Measurements from ENCODE around the gene NKX6-2.

The NKX6-2 gene

DNA sequence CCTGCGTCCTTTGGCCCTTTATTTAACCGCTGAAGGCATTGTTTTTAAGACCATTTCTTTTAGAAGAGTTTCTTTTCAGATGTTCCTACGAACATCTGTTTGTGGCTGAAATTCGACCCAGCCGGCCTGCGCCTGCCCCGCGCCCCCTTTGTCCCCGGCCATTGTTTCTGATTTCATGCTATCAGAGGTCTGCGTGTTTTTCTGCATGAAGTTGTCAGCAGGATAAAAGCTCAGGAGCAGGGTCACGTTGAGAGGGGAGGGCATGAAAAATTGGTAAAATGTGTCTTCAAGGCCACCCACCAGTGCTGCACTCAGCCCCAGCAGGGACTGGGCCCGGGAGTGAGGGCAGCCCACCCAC lies 43.1 kb downstream of the NKX6-2 start:
- H3K27ac ChIP-seq = no peak overlapping the region
- no peak for TF ChIP-seq ZFX (IDR thresholded peaks at IDR 0.05)
- TF ChIP-seq, protein P1, sequence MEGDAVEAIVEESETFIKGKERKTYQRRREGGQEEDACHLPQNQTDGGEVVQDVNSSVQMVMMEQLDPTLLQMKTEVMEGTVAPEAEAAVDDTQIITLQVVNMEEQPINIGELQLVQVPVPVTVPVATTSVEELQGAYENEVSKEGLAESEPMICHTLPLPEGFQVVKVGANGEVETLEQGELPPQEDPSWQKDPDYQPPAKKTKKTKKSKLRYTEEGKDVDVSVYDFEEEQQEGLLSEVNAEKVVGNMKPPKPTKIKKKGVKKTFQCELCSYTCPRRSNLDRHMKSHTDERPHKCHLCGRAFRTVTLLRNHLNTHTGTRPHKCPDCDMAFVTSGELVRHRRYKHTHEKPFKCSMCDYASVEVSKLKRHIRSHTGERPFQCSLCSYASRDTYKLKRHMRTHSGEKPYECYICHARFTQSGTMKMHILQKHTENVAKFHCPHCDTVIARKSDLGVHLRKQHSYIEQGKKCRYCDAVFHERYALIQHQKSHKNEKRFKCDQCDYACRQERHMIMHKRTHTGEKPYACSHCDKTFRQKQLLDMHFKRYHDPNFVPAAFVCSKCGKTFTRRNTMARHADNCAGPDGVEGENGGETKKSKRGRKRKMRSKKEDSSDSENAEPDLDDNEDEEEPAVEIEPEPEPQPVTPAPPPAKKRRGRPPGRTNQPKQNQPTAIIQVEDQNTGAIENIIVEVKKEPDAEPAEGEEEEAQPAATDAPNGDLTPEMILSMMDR (conservative IDR thresholded peaks at IDR 0.05) = no peak

DNA sequence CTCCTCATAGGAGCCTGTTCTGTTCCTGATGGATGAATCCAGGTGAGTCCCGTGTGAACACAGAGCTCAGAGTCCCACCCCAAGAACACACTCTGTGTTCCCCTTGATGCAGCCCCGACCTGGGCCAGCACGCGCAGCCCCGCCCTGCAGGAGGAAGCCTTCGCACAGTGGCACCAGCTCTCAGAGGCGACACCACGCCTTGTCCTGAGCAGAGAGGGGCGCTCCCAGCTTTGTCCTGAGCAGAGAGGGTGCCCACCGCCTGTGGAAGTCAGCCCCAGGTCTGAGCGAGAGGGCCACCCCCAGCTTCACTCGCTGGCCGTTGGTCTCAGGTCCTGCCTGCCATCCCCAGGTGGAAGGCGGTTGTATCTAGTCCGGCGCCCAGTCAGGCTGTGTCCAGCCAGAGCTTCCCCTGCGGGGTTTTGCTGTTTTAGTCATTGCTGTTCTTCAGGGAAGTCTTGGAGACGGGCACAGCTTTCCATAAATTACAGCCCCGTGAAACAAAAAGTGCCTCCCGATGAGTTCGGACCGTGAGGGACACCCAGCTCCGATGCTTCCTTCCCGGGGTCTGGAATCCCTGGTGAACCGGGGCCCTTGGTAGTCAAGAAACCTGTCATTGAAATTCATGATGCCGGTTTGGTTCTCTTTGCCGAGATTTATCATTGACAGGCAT lies 43.6 kb downstream of the NKX6-2 start:
- H3K27ac ChIP-seq = no peak overlapping the region
- TF ChIP-seq ZFX (IDR thresholded peaks at IDR 0.05) = no peak
- TF ChIP-seq, protein P1 (conservative IDR thresholded peaks at IDR 0.05) = no peak

DNA sequence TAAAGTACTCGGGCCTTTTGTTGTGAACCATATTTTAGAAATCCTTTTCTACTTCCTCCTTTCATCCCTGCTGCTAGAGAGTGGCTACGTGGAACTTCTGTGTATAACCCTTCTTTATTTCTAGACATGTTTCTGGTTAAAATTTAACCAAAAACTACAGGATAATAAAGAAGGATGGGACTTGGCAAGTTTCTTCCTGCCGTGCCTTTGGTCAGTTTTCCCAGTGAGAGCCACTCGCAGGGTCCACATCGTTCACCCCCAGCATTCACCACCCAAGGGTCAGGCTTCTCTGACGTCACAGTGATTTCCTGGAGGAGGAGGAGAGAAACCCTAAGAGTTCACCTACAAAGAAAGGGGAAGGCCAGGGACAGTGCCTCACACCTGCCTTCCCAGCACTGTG lies 45.4 kb downstream of the NKX6-2 start:
- no peak overlapping the region for H3K27ac ChIP-seq
- no peak for TF ChIP-seq ZFX (IDR thresholded peaks at IDR 0.05)
- TF ChIP-seq, protein P1 (conservative IDR thresholded peaks at IDR 0.05) = no peak

DNA sequence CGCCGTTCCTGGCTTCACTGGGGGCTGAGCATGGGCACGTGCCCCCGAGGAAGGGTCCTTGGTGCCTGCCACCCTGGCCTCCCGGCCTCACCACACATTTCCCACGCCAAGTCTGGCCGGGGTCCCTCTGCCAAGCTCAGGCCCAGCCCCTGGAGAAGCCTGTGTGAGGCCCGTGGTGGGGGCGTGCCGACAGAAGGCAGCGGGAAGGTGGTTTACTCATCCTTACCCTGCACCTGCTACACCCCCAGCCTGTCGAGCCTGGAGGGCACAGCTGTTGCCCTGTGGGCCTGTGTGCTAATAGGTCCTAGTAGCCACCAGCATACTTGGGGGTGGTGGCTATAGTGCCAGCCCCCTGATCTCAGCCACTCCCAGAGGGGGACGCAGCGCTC lies 46.7 kb downstream of the NKX6-2 start:
- no peak overlapping the region for H3K27ac ChIP-seq
- TF ChIP-seq, protein P1 (conservative IDR thresholded peaks at IDR 0.05) = no peak
- no peak for TF ChIP-seq ZFX (IDR thresholded peaks at IDR 0.05)

DNA sequence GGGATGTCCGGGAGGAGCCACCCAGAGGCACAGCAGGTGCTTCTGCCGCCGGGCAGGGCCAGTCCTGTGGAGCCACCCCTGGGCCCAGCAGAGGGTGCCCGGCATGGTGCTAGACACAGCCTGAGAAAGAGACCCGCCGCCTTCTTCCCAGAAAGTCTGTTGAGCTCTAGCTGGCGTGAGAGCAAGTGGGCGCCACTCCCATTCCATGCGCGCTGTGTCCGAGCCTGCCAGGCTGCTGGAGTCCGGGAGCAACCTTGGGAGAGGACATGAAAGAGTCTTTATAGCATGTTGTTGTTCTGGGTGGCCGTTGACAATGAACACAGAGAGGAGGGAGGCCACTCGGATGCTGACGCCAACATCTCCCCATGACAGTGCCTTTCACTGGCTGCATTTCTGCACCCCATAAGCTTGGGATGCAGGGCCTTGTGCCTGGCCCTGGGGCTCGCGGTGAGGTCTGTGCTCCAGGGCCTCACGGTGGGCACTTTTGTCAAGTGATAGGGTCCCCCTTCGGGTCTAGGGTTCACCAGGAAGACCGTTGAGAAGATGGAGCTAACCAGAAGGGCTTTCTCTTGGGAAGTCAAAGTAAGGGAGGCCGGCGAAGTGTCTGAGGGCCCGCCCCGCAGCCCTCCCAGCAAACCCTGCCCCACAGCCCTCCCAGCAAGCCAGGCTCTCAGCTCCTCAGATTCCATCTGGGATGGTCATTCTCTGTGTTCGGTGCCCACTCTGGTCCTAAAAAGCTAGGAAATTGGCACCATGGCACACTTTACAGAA lies 47.3 kb downstream of the NKX6-2 start:
- TF ChIP-seq, protein P1 (conservative IDR thresholded peaks at IDR 0.05) = no peak
- no peak for TF ChIP-seq ZFX (IDR thresholded peaks at IDR 0.05)
- H3K27ac ChIP-seq = no peak overlapping the region

DNA sequence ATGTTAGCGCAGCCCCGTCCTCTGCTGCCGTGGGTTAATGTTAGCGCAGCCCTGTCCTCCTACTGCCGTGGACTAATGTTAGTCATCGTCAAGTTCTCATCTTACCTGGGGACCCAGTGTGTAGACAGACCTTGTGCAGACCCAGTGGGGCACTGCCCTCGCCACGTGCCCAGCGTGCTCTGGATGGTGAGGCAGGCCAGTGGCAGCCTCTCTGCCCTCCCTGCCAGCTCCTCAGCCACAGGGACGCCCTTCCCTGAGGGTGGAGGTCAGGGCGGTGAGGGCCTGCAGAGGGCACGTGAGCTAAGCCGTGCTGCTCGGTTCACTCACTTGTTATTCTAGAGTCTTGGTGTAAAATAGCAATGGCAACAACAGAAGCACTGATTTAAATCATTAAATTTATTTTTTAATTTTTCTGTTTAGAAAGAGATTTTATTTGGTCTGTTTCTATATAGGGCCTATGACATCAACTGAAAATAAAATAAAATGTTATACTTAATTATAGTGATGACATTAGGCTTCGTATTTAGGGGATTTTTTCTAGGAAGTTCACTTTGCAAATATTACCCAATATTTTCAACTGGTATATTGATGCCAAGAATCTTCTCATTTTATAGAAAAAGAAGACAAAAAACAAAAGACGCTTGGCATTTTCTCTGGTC lies 48.4 kb downstream of the NKX6-2 start:
- no peak overlapping the region for H3K27ac ChIP-seq
- no peak for TF ChIP-seq ZFX (IDR thresholded peaks at IDR 0.05)
- TF ChIP-seq, protein P1 (conservative IDR thresholded peaks at IDR 0.05) = no peak

DNA sequence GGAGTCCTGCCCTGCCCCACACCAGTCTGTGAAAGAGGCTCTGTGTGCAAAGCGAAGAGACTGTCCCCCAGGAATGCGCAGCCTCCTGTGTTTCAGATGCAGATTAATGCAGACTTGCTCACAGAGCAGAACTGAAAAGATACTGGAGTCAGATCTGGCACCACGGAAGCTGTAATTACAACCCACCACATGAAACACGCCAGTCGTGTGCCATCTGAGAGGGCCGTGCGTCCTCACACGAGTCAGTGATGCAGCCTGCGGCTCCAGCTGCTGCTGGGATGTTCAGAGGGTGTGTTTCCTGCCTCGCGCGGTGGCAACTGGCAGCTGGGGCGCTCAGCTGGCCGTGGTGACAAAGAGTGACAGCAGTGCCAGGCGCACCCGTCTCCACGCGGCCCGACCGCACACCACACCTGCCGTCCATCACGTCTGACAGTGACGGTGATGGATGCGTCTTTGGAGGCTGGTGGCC lies 50.0 kb downstream of the NKX6-2 start:
- no peak overlapping the region for H3K27ac ChIP-seq
- TF ChIP-seq, protein P1 (conservative IDR thresholded peaks at IDR 0.05) = no peak
- no peak for TF ChIP-seq ZFX (IDR thresholded peaks at IDR 0.05)

Measured in C4-2B (cell line).